HL-60 (cell line): Measurements from ENCODE around the gene CCL18.

Experiments
- CTCF ChIP-seq: IDR thresholded peaks from one replicate; pipeline ENCODE4 v1.5.1; 2011; ENCODE audit warnings: low read length, control low read depth, inconsistent platforms; ENCODE audit not compliant: insufficient read depth
- GABPA ChIP-seq: IDR thresholded peaks from 2 replicates; pipeline ENCODE4 v1.6.1; 2012; ENCODE audit warnings: low read depth
- POLR2AphosphoS5 ChIP-seq: IDR thresholded peaks from 2 replicates; pipeline ENCODE4 v1.6.1; 2012; ENCODE audit warnings: low read depth
- REST ChIP-seq: IDR thresholded peaks from 2 replicates; pipeline ENCODE4 v1.6.1; 2012; ENCODE audit warnings: low read depth; ENCODE audit not compliant: insufficient replicate concordance
- SPI1 ChIP-seq: IDR thresholded peaks from 2 replicates; pipeline ENCODE4 v1.6.1; 2012; ENCODE audit warnings: low read depth, mild to moderate bottlenecking, borderline replicate concordance

GRCh38 chr17:36048066-36048465 lies 16.0 kb upstream of the CCL18 start:
- TF ChIP-seq REST (no peak), CTCF (no peak), POLR2AphosphoS5 (no peak), GABPA (no peak), SPI1 (no peak)
